ENCODE results near the gene ATP8B3. TPM values are rescaled to one million over a fixed set of nuclear protein-coding genes. Genes with fewer than 3 reads are reported as not detected.

Gene ATP8B3
- total and polyA plus RNA-seq, 9 of the 15 experiments (the other 6 are each of a cell fraction or from before 2014, with no cell fraction given): 1.2 to 12.3 (median 3.8) TPM

DNA sequence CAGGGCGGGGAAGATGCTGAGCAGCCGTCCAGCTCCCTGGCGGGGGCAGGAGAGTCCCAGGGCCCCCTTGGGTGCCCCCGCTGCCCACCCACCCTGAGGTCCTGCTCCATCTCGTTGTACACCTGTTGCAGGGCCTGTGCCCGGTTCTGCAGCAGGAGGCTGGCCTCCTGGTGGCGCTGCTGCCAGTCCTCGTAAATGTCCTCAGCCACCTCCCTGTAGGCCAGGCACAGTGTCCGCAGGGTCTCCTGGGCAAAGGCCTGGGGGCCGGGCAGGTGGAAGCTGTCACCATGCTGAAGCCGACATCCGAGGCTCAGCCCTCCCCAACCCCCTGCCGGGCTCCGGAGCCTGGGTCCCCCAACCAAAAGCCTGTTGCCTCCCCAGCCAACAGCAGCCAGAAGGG, 20.2 kb downstream of the ATP8B3 start:
- POLR2A ChIA-PET: no interaction called here
- no TSS peak for BruUV-seq (replicated peaks)
- Histone ChIP-seq H3K27me3 (ENCODE audit: control insufficient read depth in 2 of 2, insufficient read depth in 2 of 2, low read length in 2 of 2) (no peaks in the 10 kb centered on the region), H3K4me3 (no peak overlapping the region), H3K36me3 (ENCODE audit: control insufficient read depth, insufficient read depth, low read length) (no peaks in the 10 kb centered on the region), H3K4me1 (replicated peaks in 1 of 2; ENCODE audit: control insufficient read depth in 2 of 2, insufficient read depth in 2 of 2, low read length in 2 of 2) (peaks cover 3 to 53% of the 10 kb centered on the region in 2 experiments; a peak in 3 of 5 replicates), H3K4me2 (ENCODE audit: insufficient read depth, low read length) (no peak overlapping the region), H3K79me2 (ENCODE audit: control insufficient read depth, insufficient read depth, low read length) (no peaks in the 10 kb centered on the region), H3K27ac (ENCODE audit: extremely low read depth, low read depth, low read length) (no peak overlapping the region), H3K9me3 (replicated peaks; ENCODE audit: control insufficient read depth, insufficient read depth, low read depth, low read length) (peaks cover 5% of the 10 kb centered on the region; the same call in 1 of the 2 replicates), H3K9me1 (ENCODE audit: control insufficient read depth, insufficient read depth, low read length) (peaks cover 3% of the 10 kb centered on the region), H2AFZ (ENCODE audit: low read depth, low read length) (no peak overlapping the region), H3K9ac (ENCODE audit: insufficient read depth in 1 of 2, low read depth in 2 of 2, low read length in 2 of 2) (no peak overlapping the region), H4K20me1 (replicated peaks; ENCODE audit: control insufficient read depth, insufficient read depth, low read length) (no peaks in the 10 kb centered on the region)
- DNase-seq (ENCODE audit: extremely low read depth in 1 of 4, low spot score in 3 of 4) (no peak), ATAC-seq (no peak), FAIRE-seq (no peak)
- WGBS (ENCODE audit: insufficient coverage, low coverage, missing lambda C conversion rate): 45% methylated on average over 13 of the region's 14 CpGs
- intact Hi-C loops (cut with micrococcal nuclease): no loop called here
- in situ Hi-C loops (cut with MboI): no loop called here
- TF ChIP-seq NFYB (IDR thresholded peaks at IDR 0.05; ENCODE audit: extremely low read depth, insufficient read length): no peak
- no peak for TF ChIP-seq NR1H2 (CRISPR knock-in tag; IDR thresholded peaks at IDR 0.05)
- TF ChIP-seq TEAD2 (tag; IDR thresholded peaks at IDR 0.05): no peak
- no peak for TF ChIP-seq CTCFL (IDR thresholded peaks at IDR 0.05; ENCODE audit: borderline replicate concordance, insufficient read depth, low read depth, low read length, poor library complexity, severe bottlenecking)
- no peak for TF ChIP-seq SNIP1 (IDR thresholded peaks at IDR 0.05; ENCODE audit: low read depth)
- TF ChIP-seq, protein P1, sequence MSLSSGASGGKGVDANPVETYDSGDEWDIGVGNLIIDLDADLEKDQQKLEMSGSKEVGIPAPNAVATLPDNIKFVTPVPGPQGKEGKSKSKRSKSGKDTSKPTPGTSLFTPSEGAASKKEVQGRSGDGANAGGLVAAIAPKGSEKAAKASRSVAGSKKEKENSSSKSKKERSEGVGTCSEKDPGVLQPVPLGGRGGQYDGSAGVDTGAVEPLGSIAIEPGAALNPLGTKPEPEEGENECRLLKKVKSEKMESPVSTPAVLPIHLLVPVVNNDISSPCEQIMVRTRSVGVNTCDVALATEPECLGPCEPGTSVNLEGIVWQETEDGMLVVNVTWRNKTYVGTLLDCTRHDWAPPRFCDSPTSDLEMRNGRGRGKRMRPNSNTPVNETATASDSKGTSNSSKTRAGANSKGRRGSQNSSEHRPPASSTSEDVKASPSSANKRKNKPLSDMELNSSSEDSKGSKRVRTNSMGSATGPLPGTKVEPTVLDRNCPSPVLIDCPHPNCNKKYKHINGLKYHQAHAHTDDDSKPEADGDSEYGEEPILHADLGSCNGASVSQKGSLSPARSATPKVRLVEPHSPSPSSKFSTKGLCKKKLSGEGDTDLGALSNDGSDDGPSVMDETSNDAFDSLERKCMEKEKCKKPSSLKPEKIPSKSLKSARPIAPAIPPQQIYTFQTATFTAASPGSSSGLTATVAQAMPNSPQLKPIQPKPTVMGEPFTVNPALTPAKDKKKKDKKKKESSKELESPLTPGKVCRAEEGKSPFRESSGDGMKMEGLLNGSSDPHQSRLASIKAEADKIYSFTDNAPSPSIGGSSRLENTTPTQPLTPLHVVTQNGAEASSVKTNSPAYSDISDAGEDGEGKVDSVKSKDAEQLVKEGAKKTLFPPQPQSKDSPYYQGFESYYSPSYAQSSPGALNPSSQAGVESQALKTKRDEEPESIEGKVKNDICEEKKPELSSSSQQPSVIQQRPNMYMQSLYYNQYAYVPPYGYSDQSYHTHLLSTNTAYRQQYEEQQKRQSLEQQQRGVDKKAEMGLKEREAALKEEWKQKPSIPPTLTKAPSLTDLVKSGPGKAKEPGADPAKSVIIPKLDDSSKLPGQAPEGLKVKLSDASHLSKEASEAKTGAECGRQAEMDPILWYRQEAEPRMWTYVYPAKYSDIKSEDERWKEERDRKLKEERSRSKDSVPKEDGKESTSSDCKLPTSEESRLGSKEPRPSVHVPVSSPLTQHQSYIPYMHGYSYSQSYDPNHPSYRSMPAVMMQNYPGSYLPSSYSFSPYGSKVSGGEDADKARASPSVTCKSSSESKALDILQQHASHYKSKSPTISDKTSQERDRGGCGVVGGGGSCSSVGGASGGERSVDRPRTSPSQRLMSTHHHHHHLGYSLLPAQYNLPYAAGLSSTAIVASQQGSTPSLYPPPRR (CRISPR knock-in tag; IDR thresholded peaks at IDR 0.05; ENCODE audit: borderline replicate concordance): no peak
- no peak for TF ChIP-seq PRPF4 (IDR thresholded peaks at IDR 0.05; ENCODE audit: insufficient read depth, low read depth, low read length, poor library complexity, severe bottlenecking)
- TF ChIP-seq CBFB (CRISPR knock-in tag; IDR thresholded peaks at IDR 0.05): no peak
- no peak for TF ChIP-seq HES1 (IDR thresholded peaks at IDR 0.05; ENCODE audit: low read depth)
- TF ChIP-seq ZNF184 (CRISPR knock-in tag; IDR thresholded peaks at IDR 0.05): no peak
- TF ChIP-seq ZNF561 (CRISPR knock-in tag; conservative IDR thresholded peaks at IDR 0.05): no peak
- TF ChIP-seq RUNX1 (IDR thresholded peaks at IDR 0.05; ENCODE audit: low read depth): no peak
- no peak for TF ChIP-seq BCL6 (CRISPR knock-in tag; IDR thresholded peaks at IDR 0.05)
- CTCF ChIA-PET (ENCODE audit: low intra/inter-chr PET ratio): no interaction called here
